Right renal cortex interstitium (tissue), 3 donors: ENCODE measurements around the gene SLC25A41. TPM values are rescaled to one million over a fixed set of nuclear protein-coding genes. Genes with fewer than 3 reads are reported as not detected.
A peak's percentile ranks its signal among the peaks of the same experiment; 100 is the strongest.

Source experiments
- DNase-seq, 3 donors: peaks; one replicate each; pipeline ENCODE4 v3.0.0-alpha.2; 2013; ENCODE audit warnings: low read depth in 3 of 3, low spot score in 2 of 3
- polyA plus RNA-seq, 3 donors: library from polyadenylated mRNA; unstranded; fragments of 120-200 nt; gene quantifications; one replicate each; pipeline ENCODE4 v1.2.1, GENCODE V29; 2013; ENCODE audit not compliant: insufficient read length in 3 of 3

SLC25A41 gene
- under 1 TPM; 0.25 to 0.44 (median 0.26) TPM for polyA plus RNA-seq

GRCh38 chr19:6433663-6434062 is at the start of gene SLC25A41:
SLC25A41 (minus strand) TSS chr19:6433763; CDS start chr19:6433693, 70 bp downstream.
- DNase-seq, result no peak

GRCh38 chr19:6483235-6483634 is 49.7 kb upstream of the SLC25A41 start:
- no peak for DNase-seq

GRCh38 chr19:6482343-6482686 is 48.8 kb upstream of the SLC25A41 start:
- DNase-seq, result no peak

GRCh38 chr19:6481541-6482342 is 48.2 kb upstream of the SLC25A41 start, which contains the start of gene DENND1C:
DENND1C (minus strand) TSS chr19:6481787; CDS start chr19:6481695, 92 bp downstream.
- DNase-seq, result no peak

- no peak for DNase-seq
Observed at GRCh38 chr19:6480848-6481415, 47.4 kb upstream of the SLC25A41 start.

- no peak for DNase-seq
Observed at GRCh38 chr19:6479836-6480398, 46.4 kb upstream of the SLC25A41 start.

GRCh38 chr19:6478815-6479214 is 45.3 kb upstream of the SLC25A41 start:
- no peak for DNase-seq

- DNase-seq, result no peak
Observed at GRCh38 chr19:6476896-6477431, 43.4 kb upstream of the SLC25A41 start.

GRCh38 chr19:6476155-6476895 is 42.8 kb upstream of the SLC25A41 start:
- peak in 2 of 3 donors; percentile 48 to 67 for DNase-seq

- no peak for DNase-seq
Observed at GRCh38 chr19:6475321-6476108, 42.0 kb upstream of the SLC25A41 start.

- DNase-seq, result no peak
Observed at GRCh38 chr19:6473647-6474046, 40.1 kb upstream of the SLC25A41 start.

GRCh38 chr19:6472713-6473112 is 39.1 kb upstream of the SLC25A41 start:
- DNase-seq, result no peak

GRCh38 chr19:6471076-6471475 is 37.5 kb upstream of the SLC25A41 start:
- DNase-seq, result no peak

GRCh38 chr19:6470173-6470572 is 36.6 kb upstream of the SLC25A41 start:
- no peak for DNase-seq

- no peak for DNase-seq
Observed at GRCh38 chr19:6467384-6467783, 33.8 kb upstream of the SLC25A41 start.

- DNase-seq, result no peak
Observed at GRCh38 chr19:6466526-6467248, 33.1 kb upstream of the SLC25A41 start.

GRCh38 chr19:6465663-6466062 is 32.1 kb upstream of the SLC25A41 start:
- no peak for DNase-seq

- no peak for DNase-seq
Observed at GRCh38 chr19:6465006-6465405, 31.4 kb upstream of the SLC25A41 start.

- DNase-seq, result peak in 2 of 3 donors; percentile 29 to 67
Observed at GRCh38 chr19:6464070-6464873, 30.7 kb upstream of the SLC25A41 start, which contains the start of gene CRB3. CRB3 (plus strand) TSS chr19:6464271; CDS start chr19:6464702, 431 bp downstream.
